K562 (cell line): ENCODE results near the gene SAP130. TPM values are rescaled to one million over a fixed set of nuclear protein-coding genes. Genes with fewer than 3 reads are reported as not detected.

Experiments used
- ATAC-seq: fragments of 200-7000 bp; cut with Tn5 transposase; 3 replicates; pipeline ENCODE4 v1.9.1; 2020; ENCODE audit warnings: moderate library complexity
- BruUV-seq: library from RNA; stranded (reverse); fragments of 400-500 nt; replicated peaks from 2 replicates; lab custom pipeline; 2021; lab: Mats Ljungman, UMichigan
- CTCF ChIA-PET: fragments of 300-600 bp; formaldehyde crosslinking; extraction: SDS; loops from one replicate; lab custom pipeline; 2021; ENCODE audit warnings: low intra/inter-chr PET ratio; lab: Yijun Ruan, JAX
- POLR2A ChIA-PET: fragments of 300-600, 350-650 bp; sonication (Branson Sonifier 250); formaldehyde crosslinking; extraction: SDS; loops from one replicate; lab custom pipeline; 2021; ENCODE audit warnings: antibody characterized with exemption, inconsistent platforms; lab: Yijun Ruan, JAX
- DNase-seq, 4 experiments: peaks; one replicate each; pipeline versions ENCODE4 v3.0.0 to v3.0.0-alpha.2; 2011 to 2018; ENCODE audit warnings: low spot score in 3 of 4, mixed read lengths in 3 of 4; ENCODE audit errors: extremely low read depth in 1 of 4
- FAIRE-seq: peaks from 2 replicates; lab custom pipeline; 2011; peaks lifted over from hg19 to GRCh38; lab: Jason Lieb, UNC
- H2AFZ ChIP-seq: 2 replicates; pipeline ENCODE4 v1.6.0; 2011; ENCODE audit warnings: low read depth, low read length, control low read depth, inconsistent platforms
- H3K27ac ChIP-seq: fragments of 200-600 bp; 3 replicates; pipeline ENCODE4 v1.8.0; 2011; ENCODE audit warnings: low read depth, mild to moderate bottlenecking, control low read depth, inconsistent platforms, low read length, moderate library complexity, mixed read lengths; ENCODE audit errors: extremely low read depth
- H3K27me3 ChIP-seq, 2 experiments: fragments of 300-600 bp in 1 of 2; 2 replicates in 1 of 2; 3 replicates in 1 of 2; pipeline versions ENCODE4 v1.6.0 to v1.8.0; 2011; ENCODE audit warnings: inconsistent platforms in 2 of 2, low read length in 2 of 2, mild to moderate bottlenecking in 1 of 2, mixed read lengths in 1 of 2, moderate library complexity in 1 of 2; ENCODE audit not compliant: control insufficient read depth in 2 of 2, insufficient read depth in 2 of 2
- H3K36me3 ChIP-seq: fragments of 300-600 bp; 3 replicates; pipeline ENCODE4 v1.8.0; 2011; ENCODE audit warnings: mild to moderate bottlenecking, low read length, inconsistent platforms; ENCODE audit not compliant: control insufficient read depth, insufficient read depth
- H3K4me1 ChIP-seq, 2 experiments: fragments of 200-600 bp in 1 of 2; replicated peaks in 1 of 2; 2 replicates in 1 of 2; 3 replicates in 1 of 2; pipeline versions ENCODE4 v1.5.1 to v1.8.0; 2011; ENCODE audit warnings: inconsistent platforms in 2 of 2, low read length in 2 of 2, mild to moderate bottlenecking in 1 of 2, mixed read lengths in 1 of 2, moderate library complexity in 1 of 2; ENCODE audit not compliant: control insufficient read depth in 2 of 2, insufficient read depth in 2 of 2
- H3K4me2 ChIP-seq: 2 replicates; pipeline ENCODE4 v1.6.1; 2011; ENCODE audit warnings: low read length, control low read depth, inconsistent platforms, mixed read lengths; ENCODE audit not compliant: insufficient read depth
- H3K4me3 ChIP-seq: fragments of 200-600 bp; sonication (generic), shearing (Covaris generic); 2 replicates; pipeline ENCODE4 v1.5.1; 2016; ENCODE audit warnings: control low read depth, inconsistent platforms
- H3K79me2 ChIP-seq: fragments of 200-600 bp; 3 replicates; pipeline ENCODE4 v1.8.0; 2011; ENCODE audit warnings: low read length, inconsistent platforms; ENCODE audit not compliant: control insufficient read depth, insufficient read depth
- H3K9ac ChIP-seq, 2 experiments: 2 replicates each; pipeline versions ENCODE4 v1.6.0 to v1.6.1; 2011; ENCODE audit warnings: low read depth in 2 of 2, low read length in 2 of 2, control low read depth in 1 of 2, inconsistent platforms in 1 of 2, mild to moderate bottlenecking in 1 of 2, mixed read lengths in 1 of 2; ENCODE audit not compliant: insufficient read depth in 1 of 2
- H3K9me1 ChIP-seq: one replicate; pipeline ENCODE4 v1.6.0; 2011; ENCODE audit warnings: inconsistent platforms, mild to moderate bottlenecking, low read length, moderate library complexity; ENCODE audit not compliant: control insufficient read depth, insufficient read depth
- H3K9me3 ChIP-seq: replicated peaks from 2 replicates; pipeline ENCODE4 v1.5.1; 2011; ENCODE audit warnings: low read depth, low read length, inconsistent platforms; ENCODE audit not compliant: control insufficient read depth, insufficient read depth
- H4K20me1 ChIP-seq: replicated peaks from 2 replicates; pipeline ENCODE4 v1.6.1; 2011; ENCODE audit warnings: low read length, inconsistent platforms, mixed read lengths; ENCODE audit not compliant: control insufficient read depth, insufficient read depth
- CUX1 ChIP-seq: fragments of 200-800 bp; sonication (Bioruptor generic); IDR thresholded peaks from 2 replicates; pipeline ENCODE4 v1.6.1; 2016; ENCODE audit warnings: missing genetic modification characterization, missing compliant biosample characterization
- FOXA1 ChIP-seq: fragments of 450-650 bp; IDR thresholded peaks from 2 replicates; pipeline ENCODE4 v1.6.1; 2016; ENCODE audit warnings: mild to moderate bottlenecking, borderline replicate concordance
- MAZ ChIP-seq, 2 experiments: fragments of 450-650 bp in 1 of 2; sonication (generic) in 1 of 2; formaldehyde crosslinking; IDR thresholded peaks in 1 of 2; conservative IDR thresholded peaks in 1 of 2; 2 replicates each; pipeline versions ENCODE4 v1.4.0 to v1.5.0; 2020; ENCODE audit warnings: mild to moderate bottlenecking in 1 of 2, missing genetic modification reagents in 1 of 2
- MXI1 ChIP-seq: IDR thresholded peaks from 2 replicates; pipeline ENCODE4 v1.6.1; 2011; ENCODE audit warnings: low read depth, mild to moderate bottlenecking, improper control_type of control experiment, low read length
- PATZ1 ChIP-seq: fragments of 250-450 bp; sonication (Bioruptor Pico); IDR thresholded peaks from 2 replicates; pipeline ENCODE4 v1.5.0; 2020; ENCODE audit warnings: mild to moderate bottlenecking, borderline replicate concordance
- RFX7 ChIP-seq: fragments of 250-450 bp; sonication (Bioruptor Pico); IDR thresholded peaks from 2 replicates; pipeline ENCODE4 v1.5.1; 2021; ENCODE audit warnings: mild to moderate bottlenecking
- WGBS: fragments of 100-300 bp; shearing (Covaris generic); methylation state at CpG from one replicate; pipeline ENCODE4 v1.1.6; 2016; ENCODE audit warnings: low coverage, mixed read lengths; ENCODE audit not compliant: insufficient coverage; ENCODE audit errors: missing lambda C conversion rate; 5-methylcytosine and 5-hydroxymethylcytosine counted together
- in situ Hi-C: fragments of 300-500 bp; cut with MboI; formaldehyde crosslinking; loops from 4 replicates; pipeline ENCODE4 v1.15.0; 2018; ENCODE audit warnings: inconsistent platforms, mixed read lengths
- intact Hi-C: fragments of 100-400 bp; cut with micrococcal nuclease; formaldehyde crosslinking; loops from 2 replicates; pipeline ENCODE4 v1.14.2; 2022
- polyA plus RNA-seq, 8 experiments: library from polyadenylated mRNA; depleted of rRNA in 4 of 8; stranded (reverse) in 5 of 8; unstranded in 3 of 8; fragments of >200 nt; fragmentation: Nextera tagmentation in 2 of 8; fragmentation: Illumina TruSeq in 1 of 8; extraction: Ambion mirVana in 2 of 8; extraction: Trizol in 1 of 8; gene quantifications; 2 replicates each; pipeline versions ENCODE4 v1.2.1 to v1.2.3, GENCODE V29; 2011 to 2014; ENCODE audit warnings: inconsistent platforms in 1 of 8, missing spikeins in 1 of 8
- total RNA-seq, 7 experiments: library from RNA; depleted of rRNA in 6 of 7; stranded (reverse); fragments of >200 nt in 6 of 7; fragmentation: Illumina TruSeq in 2 of 7; extraction: Trizol in 2 of 7; gene quantifications; 2 replicates each; pipeline versions ENCODE4 v1.2.1 to v1.2.3, GENCODE V29; 2011 to 2021; ENCODE audit warnings: low replicate concordance in 1 of 7

Gene SAP130
- total and polyA plus RNA-seq, 9 of the 15 experiments (the other 6 are each of a cell fraction or from before 2014, with no cell fraction given) = 4.5 to 33.4 (median 7.4) TPM

- TF ChIP-seq RFX7 (CRISPR knock-in tag) (no peak), MAZ (CRISPR knock-in tag; conservative IDR thresholded peaks at IDR 0.05 in 1 of 2, IDR thresholded peaks at IDR 0.05 in 1 of 2) (no peak), PATZ1 (no peak), FOXA1 (no peak)
These were observed 113.9 kb downstream of the SAP130 start (continued) for GRCh38 chr2:127913808-127914457.

- no peaks in the 10 kb centered on the region for H3K9me3 ChIP-seq
- H3K4me1 ChIP-seq = no peaks in the 10 kb centered on the region; a peak in 1 of 5 replicates
- POLR2A ChIA-PET = no interaction called here
- H3K36me3 ChIP-seq = no peaks in the 10 kb centered on the region
- no peak for ATAC-seq
- CTCF ChIA-PET = no interaction called here
- FAIRE-seq = no peak
- no peak for DNase-seq
- H3K9ac ChIP-seq = no peak overlapping the region
- H3K79me2 ChIP-seq = no peaks in the 10 kb centered on the region
- no peak overlapping the region for H3K27ac ChIP-seq
- TF ChIP-seq CUX1 (peak; percentile 98), MXI1 (no peak)
- no peak overlapping the region for H3K4me3 ChIP-seq
- H3K4me2 ChIP-seq = no peak overlapping the region
- H3K9me1 ChIP-seq = no peaks in the 10 kb centered on the region
- in situ Hi-C loops (no loop called here), intact Hi-C loops (no loop called here)
- WGBS = 6% methylated on average over 2 of the region's 2 CpGs
- no peaks in the 10 kb centered on the region for H4K20me1 ChIP-seq
- no TSS peak for BruUV-seq
- H3K27me3 ChIP-seq = peaks cover 6 to 13% of the 10 kb centered on the region in 2 experiments
- no peak overlapping the region for H2AFZ ChIP-seq
These were observed 116.1 kb downstream of the SAP130 start for GRCh38 chr2:127911737-127912136.
